Measurements from ENCODE around the gene DIRAS3. TPM values are rescaled to one million over a fixed set of nuclear protein-coding genes. Genes with fewer than 3 reads are reported as not detected.

DIRAS3 gene
- total and polyA plus RNA-seq, 2 of the 8 experiments (the other 6 are each of a cell fraction or from before 2014, with no cell fraction given): 0.11 TPM; not detected in 1

- TF ChIP-seq EP300 (IDR thresholded peaks at IDR 0.05; ENCODE audit: borderline replicate concordance in 1 of 2, low read depth in 2 of 2, low read length in 2 of 2): no peak
- no peak for TF ChIP-seq SRF (IDR thresholded peaks at IDR 0.05; ENCODE audit: low read depth, low read length)
Observed at GRCh38 chr1:68024635-68025338, 25.6 kb downstream of the DIRAS3 start (continued).

Measured in H1 (cell line).